Limb (tissue), 2 donors: ENCODE data around the gene RGS17.
"Not testable (repeated sequence)": the region's sequence is repeated elsewhere in the genome, so short reads cannot be mapped to it uniquely, and the experiment has no call there.

Experiments
- DNase-seq, 2 donors: peaks; one replicate each; pipeline ENCODE4 v3.0.0-alpha.2; 2016; ENCODE audit errors: extremely low spot score in 2 of 2

The RGS17 gene

GRCh38 chr6:152985300-152985699 lies 145.8 kb downstream of the RGS17 start:
- DNase-seq, result not testable (repeated sequence)

GRCh38 chr6:152984513-152984872 lies 146.6 kb downstream of the RGS17 start:
- no peak for DNase-seq

GRCh38 chr6:152983637-152984512 lies 147.2 kb downstream of the RGS17 start:
- peak; percentile 56 to 74 for DNase-seq

- DNase-seq, result peak; percentile 97 to 98
Measured at GRCh38 chr6:152982904-152983636, 148.0 kb downstream of the RGS17 start, which contains the start of gene FBXO5. Gene FBXO5, minus strand, starts transcription at chr6:152983041. Its CDS starts 82 bp downstream, at chr6:152982959.

GRCh38 chr6:152981989-152982903 lies 148.8 kb downstream of the RGS17 start:
- peak in 1 of 2 donors; percentile 70 for DNase-seq

GRCh38 chr6:152981219-152981618 lies 149.9 kb downstream of the RGS17 start:
- DNase-seq, result no peak

GRCh38 chr6:152980656-152981055 lies 150.4 kb downstream of the RGS17 start:
- no peak for DNase-seq

- DNase-seq, result no peak
Measured at GRCh38 chr6:152979116-152979515, 152.0 kb downstream of the RGS17 start.

GRCh38 chr6:152978058-152978457 lies 153.0 kb downstream of the RGS17 start:
- no peak for DNase-seq

- DNase-seq, result no peak
Measured at GRCh38 chr6:152977556-152977955, 153.5 kb downstream of the RGS17 start.

- DNase-seq, result no peak
Measured at GRCh38 chr6:152976749-152977148, 154.3 kb downstream of the RGS17 start.

- no peak for DNase-seq
Measured at GRCh38 chr6:152975204-152975915, 155.7 kb downstream of the RGS17 start.

GRCh38 chr6:152973916-152974315 lies 157.2 kb downstream of the RGS17 start:
- no peak for DNase-seq

- DNase-seq, result no peak
Measured at GRCh38 chr6:152969688-152970418, 161.2 kb downstream of the RGS17 start.

- DNase-seq, result not testable (repeated sequence)
Measured at GRCh38 chr6:152966168-152966894, 164.8 kb downstream of the RGS17 start.

GRCh38 chr6:152959333-152959732 lies 171.7 kb downstream of the RGS17 start:
- no peak for DNase-seq

- DNase-seq, result no peak
Measured at GRCh38 chr6:152957796-152958195, 173.3 kb downstream of the RGS17 start.
